HUES48 (cell line): ENCODE measurements around the gene USP6NL.

ENCODE experiments used
- H3K27ac ChIP-seq: one replicate; pipeline ENCODE4 v1.7.0; 2013; ENCODE audit warnings: low read depth, low read length, inconsistent platforms
- H3K27me3 ChIP-seq: 2 replicates; pipeline ENCODE4 v1.6.1; 2013; ENCODE audit warnings: mild to moderate bottlenecking, low read length; ENCODE audit not compliant: control insufficient read depth, insufficient read depth
- H3K36me3 ChIP-seq: 2 replicates; pipeline ENCODE4 v1.6.1; 2013; ENCODE audit warnings: low read length; ENCODE audit not compliant: control insufficient read depth, insufficient read depth
- H3K4me1 ChIP-seq: 2 replicates; pipeline ENCODE4 v1.6.1; 2013; ENCODE audit warnings: mild to moderate bottlenecking, low read length; ENCODE audit not compliant: control insufficient read depth, insufficient read depth
- H3K4me3 ChIP-seq: 2 replicates; pipeline ENCODE4 v1.5.1; 2013; ENCODE audit warnings: mild to moderate bottlenecking, low read depth, low read length
- H3K9ac ChIP-seq: 2 replicates; pipeline ENCODE4 v1.6.1; 2013; ENCODE audit warnings: mild to moderate bottlenecking, low read depth, low read length, moderate library complexity
- H3K9me3 ChIP-seq: 2 replicates; pipeline ENCODE4 v1.6.1; 2013; ENCODE audit warnings: low read length; ENCODE audit not compliant: control insufficient read depth, insufficient read depth

The USP6NL gene

GRCh38 chr10:11451640-11452260 lies 159.7 kb downstream of the USP6NL start:
- Histone ChIP-seq H3K9me3 (no peaks in the 10 kb centered on the region), H3K9ac (no peak overlapping the region), H3K4me1 (peaks cover 11% of the 10 kb centered on the region), H3K36me3 (no peaks in the 10 kb centered on the region), H3K27me3 (no peaks in the 10 kb centered on the region), H3K4me3 (no peak overlapping the region), H3K27ac (no peak overlapping the region)

DNA sequence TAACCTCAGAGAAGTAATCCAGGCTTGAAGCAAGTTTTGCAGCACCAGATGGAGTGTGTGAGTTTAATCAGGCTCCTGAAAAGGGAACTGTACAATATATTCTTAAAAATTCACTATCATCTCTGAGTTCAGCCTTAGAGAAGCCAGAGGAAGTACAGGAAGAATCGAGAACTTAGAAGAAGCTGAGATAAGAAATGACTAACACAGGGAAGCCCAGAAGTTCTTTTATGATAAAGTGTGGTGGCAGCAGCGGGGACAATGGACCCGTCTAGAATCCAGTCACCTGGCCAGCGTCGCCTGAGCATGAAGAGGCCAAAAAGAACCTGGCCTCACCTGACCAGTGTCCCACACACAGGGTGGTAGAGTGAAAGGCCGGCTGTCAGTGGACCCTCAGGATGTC lies 161.0 kb downstream of the USP6NL start:
- no peaks in the 10 kb centered on the region for H3K27me3 ChIP-seq
- H3K27ac ChIP-seq, result no peak overlapping the region
- no peaks in the 10 kb centered on the region for H3K9me3 ChIP-seq
- H3K9ac ChIP-seq, result no peak overlapping the region
- peaks cover 11% of the 10 kb centered on the region for H3K4me1 ChIP-seq
- no peak overlapping the region for H3K4me3 ChIP-seq
- no peaks in the 10 kb centered on the region for H3K36me3 ChIP-seq

- Histone ChIP-seq H3K4me3 (no peak overlapping the region), H3K27me3 (no peaks in the 10 kb centered on the region), H3K27ac (no peak overlapping the region), H3K9ac (no peak overlapping the region), H3K4me1 (peaks cover 15% of the 10 kb centered on the region), H3K9me3 (no peaks in the 10 kb centered on the region), H3K36me3 (no peaks in the 10 kb centered on the region)
Measured at GRCh38 chr10:11449761-11450160, 161.7 kb downstream of the USP6NL start.

DNA sequence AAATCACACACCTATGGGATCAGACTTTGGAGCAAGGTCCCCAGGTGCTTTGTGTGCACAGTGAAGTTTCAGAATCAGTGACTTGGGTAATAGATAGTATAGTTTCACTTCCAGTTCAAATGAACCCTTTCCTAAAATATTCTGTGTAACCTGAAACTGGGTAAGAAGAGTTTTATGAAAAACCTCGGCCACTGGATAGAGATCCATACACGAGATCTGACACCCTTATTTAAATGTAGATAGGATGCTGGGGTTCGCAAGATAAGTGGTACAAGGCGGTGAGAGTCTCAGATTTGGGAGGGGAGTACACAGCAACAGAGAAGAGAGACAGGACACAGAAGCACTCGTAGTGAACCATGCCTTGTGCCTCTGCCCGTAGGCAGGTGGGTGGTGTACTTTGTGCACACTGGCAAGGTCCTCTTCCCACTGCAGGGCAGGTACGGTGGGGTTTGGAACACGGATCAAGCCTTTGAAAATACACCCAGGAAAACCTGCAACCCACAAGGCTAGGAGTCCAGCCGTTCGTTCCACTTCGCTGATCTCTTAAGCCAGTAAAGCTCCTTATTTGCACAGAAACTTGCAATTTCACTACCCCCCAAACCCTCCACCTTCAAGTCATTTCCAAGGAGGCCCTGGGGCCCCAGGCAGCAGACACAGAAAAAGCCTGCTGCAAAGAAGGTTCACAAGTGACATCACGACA lies 162.8 kb downstream of the USP6NL start:
- Histone ChIP-seq H3K27ac (no peak overlapping the region), H3K27me3 (no peaks in the 10 kb centered on the region), H3K4me1 (peaks cover 12% of the 10 kb centered on the region; the same call in 1 of the 2 replicates), H3K9me3 (no peaks in the 10 kb centered on the region), H3K4me3 (no peak overlapping the region), H3K36me3 (no peaks in the 10 kb centered on the region), H3K9ac (no peak overlapping the region)

DNA sequence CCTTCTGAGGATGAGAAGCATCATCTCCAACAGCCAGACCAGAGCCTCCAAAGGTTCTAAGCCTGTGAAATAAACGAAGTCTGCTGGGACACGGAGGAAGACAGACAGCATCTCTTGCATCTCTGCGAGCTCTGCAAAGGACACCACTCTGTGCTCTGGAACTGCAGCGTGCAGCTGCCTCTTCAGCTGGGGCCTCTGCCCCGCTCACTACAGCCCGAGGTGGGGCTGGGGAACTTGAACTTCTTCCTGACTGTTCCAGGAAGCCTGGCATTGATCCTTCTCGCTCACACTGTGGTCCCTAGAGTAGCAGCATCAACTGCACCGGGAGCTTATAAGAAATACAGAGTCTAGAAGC lies 163.3 kb downstream of the USP6NL start:
- peaks cover 12% of the 10 kb centered on the region; the same call in 1 of the 2 replicates for H3K4me1 ChIP-seq
- H3K4me3 ChIP-seq, result no peak overlapping the region

GRCh38 chr10:11447586-11447985 lies 163.9 kb downstream of the USP6NL start:
- H3K27me3 ChIP-seq, result no peaks in the 10 kb centered on the region
- H3K27ac ChIP-seq, result no peak overlapping the region
- H3K36me3 ChIP-seq, result no peaks in the 10 kb centered on the region
- H3K9ac ChIP-seq, result no peak overlapping the region
- no peak overlapping the region for H3K4me3 ChIP-seq
- peaks cover 12% of the 10 kb centered on the region; the same call in 1 of the 2 replicates for H3K4me1 ChIP-seq
- H3K9me3 ChIP-seq, result no peaks in the 10 kb centered on the region

More for the DNA sequence above, 163.3 kb downstream of the USP6NL start:
- Histone ChIP-seq H3K9ac (no peak overlapping the region), H3K27me3 (no peaks in the 10 kb centered on the region), H3K27ac (no peak overlapping the region), H3K9me3 (no peaks in the 10 kb centered on the region), H3K36me3 (no peaks in the 10 kb centered on the region)

GRCh38 chr10:11446864-11447263 lies 164.6 kb downstream of the USP6NL start:
- peaks cover 12% of the 10 kb centered on the region; the same call in 1 of the 2 replicates for H3K4me1 ChIP-seq
- no peak overlapping the region for H3K27ac ChIP-seq

DNA sequence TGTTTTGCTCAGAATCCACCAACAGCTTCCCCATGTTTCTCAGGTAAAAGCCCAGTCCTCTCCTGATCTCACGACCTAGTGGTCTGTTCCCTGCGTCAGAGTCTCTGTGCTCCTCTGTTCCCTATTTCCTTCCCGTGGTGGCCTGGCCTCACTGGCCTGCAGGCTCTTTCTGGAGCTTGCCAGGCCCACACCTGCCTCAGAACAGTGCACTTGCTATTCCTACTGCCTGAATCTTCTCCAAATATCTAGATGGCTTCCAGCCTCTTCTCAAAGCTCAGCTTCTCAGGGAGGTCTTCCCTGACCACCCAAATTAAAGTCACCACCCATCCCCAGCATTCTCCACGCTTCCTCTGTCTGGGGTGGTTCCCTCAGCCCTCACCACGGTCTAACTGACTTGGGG lies 165.3 kb downstream of the USP6NL start:
- Histone ChIP-seq H3K27ac (no peak overlapping the region), H3K27me3 (no peaks in the 10 kb centered on the region), H3K36me3 (no peaks in the 10 kb centered on the region), H3K9me3 (no peaks in the 10 kb centered on the region), H3K4me3 (no peak overlapping the region), H3K9ac (no peak overlapping the region), H3K4me1 (peaks cover 13% of the 10 kb centered on the region; the same call in 1 of the 2 replicates)

More at GRCh38 chr10:11446864-11447263, 164.6 kb downstream of the USP6NL start:
- H3K9ac ChIP-seq, result no peak overlapping the region
- no peak overlapping the region for H3K4me3 ChIP-seq
- no peaks in the 10 kb centered on the region for H3K36me3 ChIP-seq
- H3K27me3 ChIP-seq, result no peaks in the 10 kb centered on the region
- H3K9me3 ChIP-seq, result no peaks in the 10 kb centered on the region

- Histone ChIP-seq H3K4me3 (no peak overlapping the region), H3K36me3 (no peaks in the 10 kb centered on the region), H3K27me3 (no peaks in the 10 kb centered on the region), H3K9me3 (no peaks in the 10 kb centered on the region), H3K27ac (no peak overlapping the region), H3K9ac (no peak overlapping the region), H3K4me1 (peaks cover 25% of the 10 kb centered on the region; the same call in 1 of the 2 replicates)
Measured at GRCh38 chr10:11444531-11445228, 166.8 kb downstream of the USP6NL start.

DNA sequence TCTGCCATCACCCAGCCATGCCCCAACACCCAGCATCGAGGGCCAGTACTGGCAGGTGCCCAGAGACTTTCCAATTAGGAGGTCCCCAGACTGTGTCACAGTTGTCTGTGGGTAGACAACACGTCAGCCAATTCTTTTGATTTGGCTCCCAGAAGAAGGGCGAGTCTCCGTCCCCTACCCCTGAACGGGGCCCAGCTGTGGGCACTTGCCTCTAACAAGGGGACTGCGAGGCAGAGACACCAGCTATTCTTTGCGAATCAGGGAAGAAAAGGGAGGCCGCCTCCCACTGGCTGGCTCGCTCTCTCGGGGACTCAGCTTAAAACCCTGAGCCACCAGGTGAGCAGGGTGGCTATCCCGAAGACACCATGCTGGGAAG lies 167.3 kb downstream of the USP6NL start:
- no peak overlapping the region for H3K27ac ChIP-seq
- H3K4me3 ChIP-seq, result no peak overlapping the region
- H3K27me3 ChIP-seq, result no peaks in the 10 kb centered on the region
- H3K36me3 ChIP-seq, result no peaks in the 10 kb centered on the region
- no peak overlapping the region for H3K9ac ChIP-seq
- peaks cover 25% of the 10 kb centered on the region; the same call in 1 of the 2 replicates for H3K4me1 ChIP-seq
- H3K9me3 ChIP-seq, result no peaks in the 10 kb centered on the region
